B cell (primary cell): ENCODE results near the gene NIPAL1. TPM values are rescaled to one million over a fixed set of nuclear protein-coding genes. Genes with fewer than 3 reads are reported as not detected.

ENCODE experiments used
- ATAC-seq: fragments of 200-7000 bp; cut with Tn5 transposase; one replicate; pipeline ENCODE4 v1.10.0; 2021; ENCODE audit warnings: low read depth, mild to moderate bottlenecking, moderate number of reproducible peaks, moderate library complexity
- CTCF ChIA-PET: fragments of 350-600 bp; sonication (Branson Sonifier 250); formaldehyde crosslinking; loops from one replicate; lab custom pipeline; 2021; ENCODE audit warnings: antibody characterized with exemption, inconsistent platforms; lab: Charles Lee
- POLR2A ChIA-PET: fragments of 350-600 bp; sonication (Branson Sonifier 250); formaldehyde crosslinking; loops from one replicate; lab custom pipeline; 2021; ENCODE audit warnings: antibody characterized with exemption; lab: Charles Lee
- DNase-seq: peaks from one replicate; pipeline ENCODE4 v3.0.0; 2013
- H2AFZ ChIP-seq: 2 replicates; pipeline ENCODE4 v1.6.1; 2012; ENCODE audit warnings: mild to moderate bottlenecking, low read depth, low read length; ENCODE audit not compliant: insufficient read depth, poor library complexity, severe bottlenecking
- H3K27ac ChIP-seq, 2 donors: 1 replicate in 1 of 2; 2 replicates in 1 of 2; pipeline ENCODE4 v1.5.1; 2012 to 2013; ENCODE audit warnings: low read length in 2 of 2, mild to moderate bottlenecking in 2 of 2, moderate library complexity in 1 of 2
- H3K27me3 ChIP-seq, 4 experiments: fragments of 200-600 bp in 1 of 4; sonication (generic) in 1 of 4; replicated peaks in 1 of 4; 1 replicate in 2 of 4; 2 replicates in 2 of 4; pipeline versions ENCODE4 v1.6.1 to v1.7.0; 2013 to 2016; ENCODE audit warnings: low read length in 3 of 4, mild to moderate bottlenecking in 2 of 4, mixed read lengths in 1 of 4, moderate library complexity in 1 of 4; ENCODE audit not compliant: insufficient read depth in 4 of 4, control insufficient read depth in 3 of 4; ENCODE audit errors: control extremely low read depth in 1 of 4
- H3K36me3 ChIP-seq, 2 experiments: replicated peaks in 1 of 2; 1 replicate in 1 of 2; 2 replicates in 1 of 2; pipeline versions ENCODE4 v1.6.1 to v1.7.1; 2013; ENCODE audit warnings: low read length in 1 of 2; ENCODE audit not compliant: insufficient read depth in 2 of 2, control insufficient read depth in 1 of 2; ENCODE audit errors: control extremely low read depth in 1 of 2, extremely low read depth in 1 of 2
- H3K4me1 ChIP-seq, 2 donors: fragments of 200-600 bp in 1 of 2; sonication (generic) in 1 of 2; 1 replicate in 1 of 2; 2 replicates in 1 of 2; pipeline versions ENCODE4 v1.5.1 to v1.6.1; 2013 to 2017; ENCODE audit warnings: low read length in 2 of 2; ENCODE audit not compliant: control insufficient read depth in 2 of 2, insufficient read depth in 2 of 2
- H3K4me2 ChIP-seq: replicated peaks from 2 replicates; pipeline ENCODE3; 2012; ENCODE audit warnings: mild to moderate bottlenecking, low read depth, low read length; ENCODE audit not compliant: poor library complexity, severe bottlenecking
- H3K4me3 ChIP-seq, 5 experiments: fragments of 200-600 bp in 1 of 5; sonication (generic) in 1 of 5; 1 replicate in 3 of 5; 2 replicates in 2 of 5; pipeline versions ENCODE4 v1.5.1 to v1.7.0; 2011 to 2016; ENCODE audit warnings: low read length in 4 of 5, mild to moderate bottlenecking in 4 of 5, low read depth in 2 of 5, control low read depth in 1 of 5, moderate library complexity in 1 of 5; ENCODE audit not compliant: insufficient read depth in 1 of 5; ENCODE audit errors: control extremely low read depth in 1 of 5, extremely low read depth in 1 of 5
- H3K79me2 ChIP-seq: fragments of 200-600 bp; sonication (generic); one replicate; pipeline ENCODE4 v1.6.0; 2016; ENCODE audit warnings: low read length; ENCODE audit not compliant: control insufficient read depth, insufficient read depth
- H3K9ac ChIP-seq: fragments of 200-600 bp; sonication (generic); 2 replicates; pipeline ENCODE4 v1.6.1; 2017; ENCODE audit warnings: mild to moderate bottlenecking, low read length, moderate library complexity
- H3K9me3 ChIP-seq, 3 donors: one replicate each; pipeline versions ENCODE4 v1.6.1 to v1.7.1; 2013; ENCODE audit warnings: low read length in 2 of 3; ENCODE audit not compliant: control insufficient read depth in 2 of 3, insufficient read depth in 1 of 3; ENCODE audit errors: control extremely low read depth in 1 of 3
- H4K20me1 ChIP-seq: 2 replicates; pipeline ENCODE4 v1.6.0; 2012; ENCODE audit warnings: mild to moderate bottlenecking, low read length; ENCODE audit not compliant: insufficient read depth, control insufficient read depth, poor library complexity, severe bottlenecking
- H3K27ac Mint-ChIP-seq: one replicate; pipeline ENCODE4 v1.8.0; 2021; ENCODE audit warnings: mixed read lengths
- H3K27me3 Mint-ChIP-seq: one replicate; pipeline ENCODE4 v1.8.0; 2021; ENCODE audit warnings: mixed read lengths
- H3K4me1 Mint-ChIP-seq: one replicate; pipeline ENCODE4 v1.8.0; 2021; ENCODE audit warnings: mixed read lengths
- H3K4me3 Mint-ChIP-seq: one replicate; pipeline ENCODE4 v1.8.0; 2021; ENCODE audit warnings: mixed read lengths
- H3K9me3 Mint-ChIP-seq: one replicate; pipeline ENCODE4 v1.8.0; 2022; ENCODE audit warnings: mixed read lengths; ENCODE audit not compliant: insufficient read depth
- EZH2 ChIP-seq: IDR thresholded peaks from 2 replicates; pipeline ENCODE4 v1.6.1; 2012; ENCODE audit warnings: borderline replicate concordance, low read depth, mild to moderate bottlenecking, moderate library complexity, low read length; ENCODE audit not compliant: insufficient read depth, poor library complexity, severe bottlenecking
- WGBS: methylation state at CpG from one replicate; pipeline ENCODE4 v1.1.5; 2013; ENCODE audit warnings: missing lambda C conversion rate; ENCODE audit not compliant: insufficient coverage; 5-methylcytosine and 5-hydroxymethylcytosine counted together
- intact Hi-C: fragments of 100-400 bp; cut with micrococcal nuclease; formaldehyde crosslinking; loops from one replicate; pipeline ENCODE4 v1.10.0; 2022
- polyA plus RNA-seq: library from polyadenylated mRNA; depleted of rRNA; stranded (reverse); fragments of >200 nt; gene quantifications from 2 replicates; pipeline ENCODE4 v1.2.3, GENCODE V29; 2012
- total RNA-seq, 2 donors: library from RNA; stranded (reverse); fragments of 120-200 nt in 1 of 2; gene quantifications; 1 replicate in 1 of 2; 2 replicates in 1 of 2; pipeline versions ENCODE4 v1.2.3 to v1.2.4, GENCODE V29; 2013 to 2022
- TF ChIP-seq, protein P1 (sequence below): fragments of 200-600 bp; IDR thresholded peaks from one replicate; pipeline ENCODE4 v1.8.0; 2022; ENCODE audit warnings: antibody characterized with exemption, mild to moderate bottlenecking

NIPAL1 gene
- total and polyA plus RNA-seq, 2 donors (not counting 1 experiment from before 2014, with no cell fraction given), result 0.24 to 1.1 TPM

DNA sequence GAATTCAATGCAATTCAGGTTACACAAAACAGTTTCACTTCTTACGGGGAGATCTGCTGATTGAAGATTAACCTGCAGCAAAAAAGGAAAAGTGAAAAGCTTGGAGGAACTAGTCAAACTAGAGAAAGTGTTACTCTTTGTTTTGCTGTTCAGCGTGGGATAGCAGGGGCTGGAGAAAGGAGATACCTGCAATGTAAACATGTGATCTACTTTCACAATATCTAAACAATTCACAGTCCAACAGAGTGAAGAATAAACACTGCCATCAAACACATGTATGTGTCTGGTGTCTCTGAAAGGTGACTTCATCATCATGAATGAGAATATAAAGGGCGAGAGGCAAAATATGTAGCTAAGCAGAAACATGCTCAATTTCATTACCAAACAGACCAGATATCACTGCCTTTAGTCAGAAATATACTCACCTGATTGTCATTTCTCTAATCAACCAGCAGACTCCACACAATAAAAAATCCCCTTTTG lies 26.4 kb downstream of the NIPAL1 start:
- H3K27me3 ChIP-seq, result peaks cover 0 to 21% (median 11%) of the 10 kb centered on the region in 4 experiments
- TF ChIP-seq EZH2, result no peak
- TF ChIP-seq, protein P1, sequence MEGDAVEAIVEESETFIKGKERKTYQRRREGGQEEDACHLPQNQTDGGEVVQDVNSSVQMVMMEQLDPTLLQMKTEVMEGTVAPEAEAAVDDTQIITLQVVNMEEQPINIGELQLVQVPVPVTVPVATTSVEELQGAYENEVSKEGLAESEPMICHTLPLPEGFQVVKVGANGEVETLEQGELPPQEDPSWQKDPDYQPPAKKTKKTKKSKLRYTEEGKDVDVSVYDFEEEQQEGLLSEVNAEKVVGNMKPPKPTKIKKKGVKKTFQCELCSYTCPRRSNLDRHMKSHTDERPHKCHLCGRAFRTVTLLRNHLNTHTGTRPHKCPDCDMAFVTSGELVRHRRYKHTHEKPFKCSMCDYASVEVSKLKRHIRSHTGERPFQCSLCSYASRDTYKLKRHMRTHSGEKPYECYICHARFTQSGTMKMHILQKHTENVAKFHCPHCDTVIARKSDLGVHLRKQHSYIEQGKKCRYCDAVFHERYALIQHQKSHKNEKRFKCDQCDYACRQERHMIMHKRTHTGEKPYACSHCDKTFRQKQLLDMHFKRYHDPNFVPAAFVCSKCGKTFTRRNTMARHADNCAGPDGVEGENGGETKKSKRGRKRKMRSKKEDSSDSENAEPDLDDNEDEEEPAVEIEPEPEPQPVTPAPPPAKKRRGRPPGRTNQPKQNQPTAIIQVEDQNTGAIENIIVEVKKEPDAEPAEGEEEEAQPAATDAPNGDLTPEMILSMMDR, result no peak
- no peak overlapping the region for H3K9ac ChIP-seq
- intact Hi-C loops, result loop anchor here (10.0 kb wide), 2 partner anchors 128 to 152 kb away; partner anchors contain the start of gene NFXL1
- H3K4me3 ChIP-seq, result no peak overlapping the region
- H3K36me3 ChIP-seq, result no peaks in the 10 kb centered on the region
- CTCF ChIA-PET, result interaction anchor here (1.7 kb wide), 1 partner anchor 8 kb away, joined by 4 read pairs; no protein-coding TSS in a partner anchor
- H3K4me2 ChIP-seq, result no peak overlapping the region
- H3K4me1 Mint-ChIP-seq, result peaks cover 57% of the 10 kb centered on the region
- H3K27me3 Mint-ChIP-seq, result peaks cover 38% of the 10 kb centered on the region
- H3K27ac Mint-ChIP-seq, result no peak overlapping the region
- H3K27ac ChIP-seq, result no peak overlapping the region
- ATAC-seq (no peak), DNase-seq (no peak)
- no peak overlapping the region for H3K4me3 Mint-ChIP-seq
- H2AFZ ChIP-seq, result no peak overlapping the region
- no peaks in the 10 kb centered on the region for H3K9me3 ChIP-seq
- H3K79me2 ChIP-seq, result no peaks in the 10 kb centered on the region
- peaks cover 7% of the 10 kb centered on the region for H4K20me1 ChIP-seq
- POLR2A ChIA-PET, result no interaction called here
- H3K9me3 Mint-ChIP-seq, result no peaks in the 10 kb centered on the region
- no CpG with 5 or more reads among the region's 3 CpGs for WGBS
- H3K4me1 ChIP-seq, result peaks cover 53% of the 10 kb centered on the region in 2 donors

DNA sequence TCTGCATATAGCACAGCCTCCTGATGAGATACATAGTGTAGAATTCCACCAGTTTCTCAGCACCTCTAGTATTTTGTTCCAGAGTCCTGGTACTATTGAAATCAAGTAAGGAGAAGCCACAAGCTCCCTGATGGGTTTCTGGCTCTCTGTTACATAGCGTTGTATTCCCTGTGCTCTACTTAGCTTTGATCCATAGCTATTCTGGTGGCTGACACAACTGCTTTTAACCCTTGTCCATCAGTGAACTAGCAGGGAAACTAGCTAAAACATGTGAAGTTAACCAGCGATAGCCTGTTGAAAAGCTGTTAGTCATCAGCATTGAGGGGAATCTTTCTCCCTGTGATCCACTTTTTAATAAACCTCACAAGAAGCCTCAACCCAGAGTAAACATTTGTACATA lies 26.9 kb downstream of the NIPAL1 start:
- H3K36me3 ChIP-seq, result no peaks in the 10 kb centered on the region
- Mint-ChIP-seq H3K4me3 (no peak overlapping the region), H3K4me1 (peaks cover 60% of the 10 kb centered on the region), H3K9me3 (no peaks in the 10 kb centered on the region), H3K27me3 (peaks cover 38% of the 10 kb centered on the region), H3K27ac (no peak overlapping the region)
- no peak overlapping the region for H3K27ac ChIP-seq
- ATAC-seq, result no peak
- ChIA-PET POLR2A (no interaction called here), CTCF (interaction anchor here (1.7 to 2.3 kb wide), 2 partner anchors 9 to 41 kb away, joined by 4 to 9 read pairs; no protein-coding TSS in a partner anchor)
- no peak for DNase-seq
- H3K9me3 ChIP-seq, result no peaks in the 10 kb centered on the region
- no peak overlapping the region for H3K9ac ChIP-seq
- peaks cover 0 to 21% (median 11%) of the 10 kb centered on the region in 4 experiments for H3K27me3 ChIP-seq
- intact Hi-C loops, result loop anchor here (10.0 kb wide), 2 partner anchors 129 to 151 kb away; partner anchors contain the start of gene NFXL1
- TF ChIP-seq, protein P1, result no peak
- TF ChIP-seq EZH2, result no peak
- no peak overlapping the region for H3K4me3 ChIP-seq
- H3K79me2 ChIP-seq, result no peaks in the 10 kb centered on the region
- WGBS, result 100% methylated on average over 2 of the region's 2 CpGs
- H3K4me1 ChIP-seq, result peaks cover 55 to 58% of the 10 kb centered on the region in 2 donors
- H2AFZ ChIP-seq, result no peak overlapping the region
- H3K4me2 ChIP-seq, result no peak overlapping the region
- peaks cover 7% of the 10 kb centered on the region for H4K20me1 ChIP-seq
